Fibroblast of mammary gland (primary cell): Measurements from ENCODE around the gene ARHGEF11.

Source experiments
- DNase-seq: peaks from one replicate; pipeline ENCODE4 v3.0.0-alpha.2; 2010; ENCODE audit warnings: low read depth
- H3K4me3 ChIP-seq: 2 replicates; pipeline ENCODE4 v1.5.1; 2011; ENCODE audit warnings: low read depth, mild to moderate bottlenecking, low read length, moderate library complexity; ENCODE audit not compliant: control insufficient read depth
- CTCF ChIP-seq: conservative IDR thresholded peaks from 2 replicates; pipeline ENCODE4 v1.5.1; 2011; ENCODE audit warnings: low read depth, low read length, inconsistent platforms; ENCODE audit not compliant: control insufficient read depth, insufficient read depth

Gene ARHGEF11

DNA sequence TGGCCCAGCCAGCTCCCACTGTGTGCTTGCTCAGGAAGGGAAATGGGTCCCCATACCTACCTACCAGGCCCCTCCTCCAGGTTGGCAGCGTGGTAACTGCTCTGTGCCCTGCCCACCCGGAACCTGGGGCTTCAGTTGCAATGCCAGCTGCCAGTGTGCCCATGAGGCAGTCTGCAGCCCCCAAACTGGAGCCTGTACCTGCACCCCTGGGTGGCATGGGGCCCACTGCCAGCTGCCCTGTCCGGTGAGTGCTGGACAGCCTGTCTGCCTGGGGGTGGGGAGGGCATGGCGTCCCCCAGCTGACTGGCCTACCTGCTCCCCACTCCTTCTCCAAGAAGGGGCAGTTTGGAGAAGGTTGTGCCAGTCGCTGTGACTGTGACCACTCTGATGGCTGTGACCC, 135.9 kb downstream of the ARHGEF11 start:
- H3K4me3 ChIP-seq = no peak overlapping the region
- no peak for TF ChIP-seq CTCF
- no peak for DNase-seq

DNA sequence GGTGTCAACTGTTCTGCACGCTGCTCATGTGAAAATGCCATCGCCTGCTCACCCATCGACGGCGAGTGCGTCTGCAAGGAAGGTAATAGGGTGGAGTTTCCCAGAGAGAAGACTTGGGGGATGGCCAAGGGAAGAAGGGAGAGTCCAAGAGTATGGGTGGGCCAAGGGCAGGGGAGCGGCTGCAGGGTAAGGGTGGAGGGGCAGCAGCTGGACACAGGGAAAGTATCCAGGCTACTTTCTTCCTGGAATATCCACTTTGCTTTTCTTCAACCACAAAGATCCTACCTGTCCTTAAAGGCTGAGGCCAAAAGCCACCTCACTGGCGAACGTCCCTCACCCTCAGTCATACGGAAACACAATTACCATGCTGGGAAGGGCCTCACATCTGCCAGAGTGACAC, 136.6 kb downstream of the ARHGEF11 start:
- no peak for TF ChIP-seq CTCF
- DNase-seq = no peak
- H3K4me3 ChIP-seq = no peak overlapping the region

GRCh38 chr1:156908541-156908940, 137.0 kb downstream of the ARHGEF11 start:
- no peak overlapping the region for H3K4me3 ChIP-seq
- DNase-seq = no peak
- no peak for TF ChIP-seq CTCF

DNA sequence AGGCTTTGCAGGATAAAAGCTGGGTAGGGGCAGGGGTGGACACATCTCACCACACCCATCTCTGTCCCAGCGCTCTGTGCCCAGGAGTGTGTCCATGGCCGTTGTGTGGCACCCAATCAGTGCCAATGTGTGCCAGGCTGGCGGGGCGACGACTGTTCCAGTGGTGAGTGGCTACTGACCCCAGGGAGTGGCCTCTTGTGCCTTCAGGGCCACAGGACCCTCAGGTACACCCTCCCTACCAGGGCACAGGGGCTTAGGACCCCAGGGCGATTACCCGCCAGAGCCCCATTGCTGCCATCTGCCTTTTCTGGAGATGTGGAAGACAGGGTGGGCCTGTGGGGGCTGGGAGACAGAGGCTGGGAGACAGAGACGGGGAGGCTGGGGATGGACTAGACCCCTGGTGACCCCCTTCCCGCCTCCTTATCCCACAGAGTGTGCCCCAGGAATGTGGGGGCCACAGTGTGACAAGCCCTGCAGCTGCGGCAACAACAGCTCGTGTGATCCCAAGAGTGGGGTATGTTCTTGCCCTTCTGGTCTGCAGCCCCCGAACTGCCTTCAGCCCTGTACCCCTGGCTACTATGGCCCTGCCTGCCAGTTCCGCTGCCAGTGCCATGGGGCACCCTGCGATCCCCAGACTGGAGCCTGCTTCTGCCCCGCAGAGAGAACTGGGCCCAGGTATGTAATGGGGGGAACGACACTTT, 139.2 kb downstream of the ARHGEF11 start:
- DNase-seq = no peak
- TF ChIP-seq CTCF = no peak
- H3K4me3 ChIP-seq = no peak overlapping the region

DNA sequence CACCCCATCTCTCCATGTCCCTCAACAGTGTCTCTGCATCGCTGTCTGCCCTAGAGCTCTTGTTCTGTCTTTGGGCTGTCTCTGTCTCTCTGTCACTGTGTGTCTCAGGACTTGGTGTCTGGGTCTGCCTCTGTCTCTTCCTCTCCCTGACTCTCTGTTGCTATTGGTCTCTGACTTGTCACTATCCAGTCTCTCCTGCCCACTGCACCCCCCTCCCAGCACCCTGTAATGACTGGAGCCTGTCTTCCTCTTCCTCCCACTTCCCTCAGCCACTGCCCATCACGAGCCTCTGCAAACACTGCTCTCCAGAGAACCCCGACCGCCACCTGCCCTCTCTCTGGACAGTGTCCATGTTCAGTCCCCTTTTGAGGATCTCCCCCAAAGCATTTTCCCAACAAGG, 139.9 kb downstream of the ARHGEF11 start:
- no peak overlapping the region for H3K4me3 ChIP-seq
- no peak for TF ChIP-seq CTCF
- no peak for DNase-seq

GRCh38 chr1:156905176-156905575, 140.4 kb downstream of the ARHGEF11 start:
- H3K4me3 ChIP-seq = no peak overlapping the region
- no peak for TF ChIP-seq CTCF
- DNase-seq = no peak
